Panc1 (cell line): ENCODE data around the gene PRRC2C.

Source experiments
- POLR2AphosphoS5 ChIP-seq: IDR thresholded peaks from 2 replicates; pipeline ENCODE4 v1.6.1; 2012; ENCODE audit warnings: mild to moderate bottlenecking, low read depth, low read length, moderate library complexity
- SIN3A ChIP-seq: IDR thresholded peaks from 2 replicates; pipeline ENCODE4 v1.6.1; 2012; ENCODE audit warnings: low read depth, mild to moderate bottlenecking, low read length, moderate library complexity, borderline replicate concordance; ENCODE audit not compliant: insufficient read depth
- TCF7L2 ChIP-seq: IDR thresholded peaks from 2 replicates; pipeline ENCODE4 v1.6.1; 2011; ENCODE audit warnings: mild to moderate bottlenecking, low read depth, low read length, inconsistent platforms
- TF ChIP-seq, protein P1 (sequence below): fragments of 450-650 bp; IDR thresholded peaks from 2 replicates; pipeline ENCODE4 v1.5.1; 2017; ENCODE audit warnings: mild to moderate bottlenecking
- TF ChIP-seq, protein P2 (sequence below), 2 experiments: IDR thresholded peaks; 2 replicates each; pipeline ENCODE4 v1.6.1; 2011 to 2012; ENCODE audit warnings: low read depth in 2 of 2, control low read depth in 1 of 2, low read length in 1 of 2, mild to moderate bottlenecking in 1 of 2, moderate library complexity in 1 of 2; ENCODE audit not compliant: insufficient read depth in 1 of 2

GRCh38 chr1:171494076-171494475, 8.7 kb downstream of the PRRC2C start:
- TF ChIP-seq, protein P1, sequence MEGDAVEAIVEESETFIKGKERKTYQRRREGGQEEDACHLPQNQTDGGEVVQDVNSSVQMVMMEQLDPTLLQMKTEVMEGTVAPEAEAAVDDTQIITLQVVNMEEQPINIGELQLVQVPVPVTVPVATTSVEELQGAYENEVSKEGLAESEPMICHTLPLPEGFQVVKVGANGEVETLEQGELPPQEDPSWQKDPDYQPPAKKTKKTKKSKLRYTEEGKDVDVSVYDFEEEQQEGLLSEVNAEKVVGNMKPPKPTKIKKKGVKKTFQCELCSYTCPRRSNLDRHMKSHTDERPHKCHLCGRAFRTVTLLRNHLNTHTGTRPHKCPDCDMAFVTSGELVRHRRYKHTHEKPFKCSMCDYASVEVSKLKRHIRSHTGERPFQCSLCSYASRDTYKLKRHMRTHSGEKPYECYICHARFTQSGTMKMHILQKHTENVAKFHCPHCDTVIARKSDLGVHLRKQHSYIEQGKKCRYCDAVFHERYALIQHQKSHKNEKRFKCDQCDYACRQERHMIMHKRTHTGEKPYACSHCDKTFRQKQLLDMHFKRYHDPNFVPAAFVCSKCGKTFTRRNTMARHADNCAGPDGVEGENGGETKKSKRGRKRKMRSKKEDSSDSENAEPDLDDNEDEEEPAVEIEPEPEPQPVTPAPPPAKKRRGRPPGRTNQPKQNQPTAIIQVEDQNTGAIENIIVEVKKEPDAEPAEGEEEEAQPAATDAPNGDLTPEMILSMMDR: no peak
- TF ChIP-seq, protein P2, sequence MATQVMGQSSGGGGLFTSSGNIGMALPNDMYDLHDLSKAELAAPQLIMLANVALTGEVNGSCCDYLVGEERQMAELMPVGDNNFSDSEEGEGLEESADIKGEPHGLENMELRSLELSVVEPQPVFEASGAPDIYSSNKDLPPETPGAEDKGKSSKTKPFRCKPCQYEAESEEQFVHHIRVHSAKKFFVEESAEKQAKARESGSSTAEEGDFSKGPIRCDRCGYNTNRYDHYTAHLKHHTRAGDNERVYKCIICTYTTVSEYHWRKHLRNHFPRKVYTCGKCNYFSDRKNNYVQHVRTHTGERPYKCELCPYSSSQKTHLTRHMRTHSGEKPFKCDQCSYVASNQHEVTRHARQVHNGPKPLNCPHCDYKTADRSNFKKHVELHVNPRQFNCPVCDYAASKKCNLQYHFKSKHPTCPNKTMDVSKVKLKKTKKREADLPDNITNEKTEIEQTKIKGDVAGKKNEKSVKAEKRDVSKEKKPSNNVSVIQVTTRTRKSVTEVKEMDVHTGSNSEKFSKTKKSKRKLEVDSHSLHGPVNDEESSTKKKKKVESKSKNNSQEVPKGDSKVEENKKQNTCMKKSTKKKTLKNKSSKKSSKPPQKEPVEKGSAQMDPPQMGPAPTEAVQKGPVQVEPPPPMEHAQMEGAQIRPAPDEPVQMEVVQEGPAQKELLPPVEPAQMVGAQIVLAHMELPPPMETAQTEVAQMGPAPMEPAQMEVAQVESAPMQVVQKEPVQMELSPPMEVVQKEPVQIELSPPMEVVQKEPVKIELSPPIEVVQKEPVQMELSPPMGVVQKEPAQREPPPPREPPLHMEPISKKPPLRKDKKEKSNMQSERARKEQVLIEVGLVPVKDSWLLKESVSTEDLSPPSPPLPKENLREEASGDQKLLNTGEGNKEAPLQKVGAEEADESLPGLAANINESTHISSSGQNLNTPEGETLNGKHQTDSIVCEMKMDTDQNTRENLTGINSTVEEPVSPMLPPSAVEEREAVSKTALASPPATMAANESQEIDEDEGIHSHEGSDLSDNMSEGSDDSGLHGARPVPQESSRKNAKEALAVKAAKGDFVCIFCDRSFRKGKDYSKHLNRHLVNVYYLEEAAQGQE (IDR thresholded peaks at IDR 0.05; ENCODE audit: insufficient read depth in 1 of 2, low read depth in 2 of 2, low read length in 1 of 2): no peak
- TF ChIP-seq POLR2AphosphoS5 (no peak), TCF7L2 (no peak), SIN3A (no peak)
